HG03469 (cell line): ENCODE measurements around the gene HIPK2.

ENCODE experiments used
- ATAC-seq: cut with Tn5 transposase; IDR thresholded peaks from one replicate; pipeline ENCODE4 v1.9.1; 2021; ENCODE audit warnings: mild to moderate bottlenecking, moderate library complexity, moderate number of reproducible peaks; ENCODE audit not compliant: unreplicated experiment

Gene HIPK2

GRCh38 chr7:139574618-139575337, 203.0 kb downstream of the HIPK2 start:
- ATAC-seq: no peak

- ATAC-seq: no peak
These were observed 203.9 kb downstream of the HIPK2 start for GRCh38 chr7:139573871-139574270.

GRCh38 chr7:139572704-139573385, 205.0 kb downstream of the HIPK2 start:
- no peak for ATAC-seq

GRCh38 chr7:139572071-139572470, 205.7 kb downstream of the HIPK2 start:
- no peak for ATAC-seq

GRCh38 chr7:139571651-139572050, 206.1 kb downstream of the HIPK2 start:
- no peak for ATAC-seq

GRCh38 chr7:139571190-139571589, 206.6 kb downstream of the HIPK2 start:
- ATAC-seq: no peak

GRCh38 chr7:139570626-139571025, 207.2 kb downstream of the HIPK2 start:
- no peak for ATAC-seq

- ATAC-seq: no peak
These were observed 207.7 kb downstream of the HIPK2 start for GRCh38 chr7:139570119-139570518.

- ATAC-seq: no peak
These were observed 208.8 kb downstream of the HIPK2 start for GRCh38 chr7:139568813-139569490.

GRCh38 chr7:139568346-139568675, 209.5 kb downstream of the HIPK2 start:
- no peak for ATAC-seq

- ATAC-seq: no peak
These were observed 210.0 kb downstream of the HIPK2 start for GRCh38 chr7:139567647-139568345.

- ATAC-seq: no peak
These were observed 210.8 kb downstream of the HIPK2 start for GRCh38 chr7:139566736-139567646.

GRCh38 chr7:139566075-139566474, 211.7 kb downstream of the HIPK2 start:
- no peak for ATAC-seq

- no peak for ATAC-seq
These were observed 213.9 kb downstream of the HIPK2 start for GRCh38 chr7:139563856-139564255.

GRCh38 chr7:139562961-139563565, 214.7 kb downstream of the HIPK2 start:
- ATAC-seq: no peak

GRCh38 chr7:139562491-139562890, 215.3 kb downstream of the HIPK2 start:
- ATAC-seq: no peak

GRCh38 chr7:139560678-139561077, 217.1 kb downstream of the HIPK2 start:
- no peak for ATAC-seq

GRCh38 chr7:139560199-139560598, 217.6 kb downstream of the HIPK2 start:
- ATAC-seq: no peak

- no peak for ATAC-seq
These were observed 218.3 kb downstream of the HIPK2 start for GRCh38 chr7:139559364-139560105.
